Right atrium auricular region (tissue), 2 donors: Measurements from ENCODE around the gene MKKS. TPM values are rescaled to one million over a fixed set of nuclear protein-coding genes. Genes with fewer than 3 reads are reported as not detected.

Experiments used
- DNase-seq: peaks from one replicate; pipeline ENCODE4 v3.0.0-alpha.2; 2019; ENCODE audit warnings: low spot score
- H3K27ac ChIP-seq, 2 donors: fragments of 200-600 bp; sonication (generic); 1 replicate in 1 of 2; 2 replicates in 1 of 2; pipeline ENCODE4 v1.5.1; 2016 to 2019
- H3K27me3 ChIP-seq, 2 donors: fragments of 200-600 bp; sonication (generic); one replicate each; pipeline versions ENCODE4 v1.5.1 to v1.6.0; 2017 to 2019
- H3K36me3 ChIP-seq: fragments of 200-600 bp; sonication (generic); one replicate; pipeline ENCODE4 v1.5.1; 2016
- H3K4me1 ChIP-seq, 2 donors: fragments of 200-600 bp; sonication (generic); one replicate each; pipeline versions ENCODE4 v1.5.1 to v1.6.0; 2017 to 2019
- H3K4me3 ChIP-seq, 2 donors: fragments of 200-600 bp; sonication (generic); 1 replicate in 1 of 2; 2 replicates in 1 of 2; pipeline ENCODE4 v1.5.1; 2017 to 2019; ENCODE audit warnings: mild to moderate bottlenecking in 1 of 2, moderate library complexity in 1 of 2
- H3K9me3 ChIP-seq, 2 donors: fragments of 200-600 bp; sonication (generic); one replicate each; pipeline ENCODE4 v1.5.1; 2019
- CTCF ChIP-seq, 2 donors: fragments of 200-600 bp; sonication (generic); IDR thresholded peaks; one replicate each; pipeline ENCODE4 v1.5.1; 2019; ENCODE audit warnings: antibody characterized with exemption in 2 of 2
- total RNA-seq, 2 donors: library from RNA; depleted of rRNA; stranded (reverse); fragments of >200 nt; gene quantifications; one replicate each; pipeline ENCODE4 v1.1.0, GENCODE V29; 2016

MKKS gene
- total RNA-seq, 2 donors from 2014 or later = 12.4 to 15.4 TPM

GRCh38 chr20:10463622-10464021 lies 29.6 kb upstream of the MKKS start:
- TF ChIP-seq CTCF (IDR thresholded peaks at IDR 0.05) = no peak
- no peak for DNase-seq

GRCh38 chr20:10462516-10462915 lies 28.5 kb upstream of the MKKS start:
- Histone ChIP-seq H3K27me3 (no peaks in the 10 kb centered on the region), H3K36me3 (no peaks in the 10 kb centered on the region), H3K9me3 (no peaks in the 10 kb centered on the region), H3K4me1 (peaks cover 0 to 11% of the 10 kb centered on the region in 2 donors), H3K4me3 (no peak overlapping the region), H3K27ac (no peak overlapping the region)
- DNase-seq = no peak
- no peak for TF ChIP-seq CTCF (IDR thresholded peaks at IDR 0.05)

More at GRCh38 chr20:10463622-10464021, 29.6 kb upstream of the MKKS start:
- H3K4me3 ChIP-seq = no peak overlapping the region
- no peak overlapping the region for H3K27ac ChIP-seq
- H3K27me3 ChIP-seq = no peaks in the 10 kb centered on the region
- H3K4me1 ChIP-seq = peaks cover 0 to 21% of the 10 kb centered on the region in 2 donors
- no peaks in the 10 kb centered on the region for H3K9me3 ChIP-seq
- H3K36me3 ChIP-seq = no peaks in the 10 kb centered on the region

- H3K9me3 ChIP-seq = no peaks in the 10 kb centered on the region
- H3K27me3 ChIP-seq = no peaks in the 10 kb centered on the region
- no peak overlapping the region for H3K27ac ChIP-seq
- TF ChIP-seq CTCF (IDR thresholded peaks at IDR 0.05) = no peak
- no peak for DNase-seq
- H3K4me1 ChIP-seq = peaks cover 0 to 5% of the 10 kb centered on the region in 2 donors
- H3K4me3 ChIP-seq = no peak overlapping the region
- H3K36me3 ChIP-seq = no peaks in the 10 kb centered on the region
These were observed 27.5 kb upstream of the MKKS start for GRCh38 chr20:10461495-10461894.

GRCh38 chr20:10454151-10454750 lies 20.2 kb upstream of the MKKS start:
- no peak overlapping the region for H3K4me3 ChIP-seq
- no peaks in the 10 kb centered on the region for H3K27me3 ChIP-seq
- no peak for DNase-seq
- H3K27ac ChIP-seq = no peak overlapping the region
- no peak for TF ChIP-seq CTCF (IDR thresholded peaks at IDR 0.05)
- H3K4me1 ChIP-seq = no peaks in the 10 kb centered on the region
- H3K9me3 ChIP-seq = no peaks in the 10 kb centered on the region
- H3K36me3 ChIP-seq = no peaks in the 10 kb centered on the region

- H3K4me1 ChIP-seq = no peaks in the 10 kb centered on the region
- no peaks in the 10 kb centered on the region for H3K27me3 ChIP-seq
- H3K27ac ChIP-seq = no peak overlapping the region
- DNase-seq = no peak
- no peak for TF ChIP-seq CTCF (IDR thresholded peaks at IDR 0.05)
- no peak overlapping the region for H3K4me3 ChIP-seq
- H3K36me3 ChIP-seq = no peaks in the 10 kb centered on the region
- no peaks in the 10 kb centered on the region for H3K9me3 ChIP-seq
These were observed 19.2 kb upstream of the MKKS start for GRCh38 chr20:10453241-10453640.

GRCh38 chr20:10449270-10449669 lies 15.2 kb upstream of the MKKS start:
- Histone ChIP-seq H3K4me1 (no peaks in the 10 kb centered on the region), H3K4me3 (no peak overlapping the region), H3K9me3 (no peaks in the 10 kb centered on the region), H3K27me3 (no peaks in the 10 kb centered on the region), H3K36me3 (no peaks in the 10 kb centered on the region), H3K27ac (no peak overlapping the region)
- no peak for TF ChIP-seq CTCF (IDR thresholded peaks at IDR 0.05)
- DNase-seq = no peak
